ENCODE measurements around the gene PPP1R12A.

GRCh38 chr12:79857675-79858074 is 77.2 kb downstream of the PPP1R12A start:
- TF ChIP-seq POLR2A (IDR thresholded peaks at IDR 0.05) (no peak), CTCF (IDR thresholded peaks at IDR 0.05) (no peak)

Measured in transverse colon (tissue), 3 donors.